Endothelial cell (in vitro differentiated cells): Measurements from ENCODE around the gene FGFR4. TPM values are rescaled to one million over a fixed set of nuclear protein-coding genes. Genes with fewer than 3 reads are reported as not detected.

Source experiments
- DNase-seq: peaks from one replicate; pipeline ENCODE4 v3.0.0; 2021; ENCODE audit warnings: low spot score
- H3K27ac Mint-ChIP-seq: one replicate; pipeline ENCODE4 v1.8.0; 2021; ENCODE audit warnings: mixed read lengths, inconsistent platforms; ENCODE audit not compliant: unreplicated experiment
- H3K27me3 Mint-ChIP-seq: one replicate; pipeline ENCODE4 v1.8.0; 2021; ENCODE audit warnings: mild to moderate bottlenecking, moderate library complexity, mixed read lengths, inconsistent platforms; ENCODE audit not compliant: unreplicated experiment
- H3K36me3 Mint-ChIP-seq: one replicate; pipeline ENCODE4 v1.8.0; 2021; ENCODE audit warnings: mild to moderate bottlenecking, low read depth, mixed read lengths, inconsistent platforms; ENCODE audit not compliant: unreplicated experiment
- H3K4me1 Mint-ChIP-seq: one replicate; pipeline ENCODE4 v1.8.0; 2021; ENCODE audit warnings: mild to moderate bottlenecking, mixed read lengths, inconsistent platforms; ENCODE audit not compliant: unreplicated experiment
- H3K4me3 Mint-ChIP-seq: one replicate; pipeline ENCODE4 v1.8.0; 2021; ENCODE audit warnings: mild to moderate bottlenecking, mixed read lengths, inconsistent platforms; ENCODE audit not compliant: unreplicated experiment
- H3K9me3 Mint-ChIP-seq: one replicate; pipeline ENCODE4 v1.8.0; 2021; ENCODE audit warnings: mixed read lengths, inconsistent platforms; ENCODE audit not compliant: unreplicated experiment
- CTCF ChIP-seq: fragments of 200-600 bp; sonication (generic); IDR thresholded peaks from one replicate; pipeline ENCODE4 v1.5.0; 2021; ENCODE audit warnings: antibody characterized with exemption; ENCODE audit not compliant: unreplicated experiment
- total RNA-seq: library from RNA; stranded (reverse); fragmentation: NEBNext Ultra II Directional; extraction: Animal tissue kit (Norgen Biotek cat#: 25700); gene quantifications from one replicate; pipeline ENCODE4 v1.2.1, GENCODE V29; 2021; ENCODE audit not compliant: unreplicated experiment

The FGFR4 gene
- total RNA-seq, 1 donor from 2014 or later, result 11.0 TPM

GRCh38 chr5:177064500-177065277 lies 22.0 kb upstream of the FGFR4 start:
- peaks cover 4% of the 10 kb centered on the region for H3K27me3 Mint-ChIP-seq
- peaks cover 14% of the 10 kb centered on the region for H3K36me3 Mint-ChIP-seq
- no peak for DNase-seq
- no peaks in the 10 kb centered on the region for H3K4me1 Mint-ChIP-seq
- no peak overlapping the region for H3K4me3 Mint-ChIP-seq
- TF ChIP-seq CTCF, result no peak
- no peaks in the 10 kb centered on the region for H3K9me3 Mint-ChIP-seq
- H3K27ac Mint-ChIP-seq, result no peak overlapping the region

- Mint-ChIP-seq H3K27ac (no peak overlapping the region), H3K36me3 (peaks cover 11% of the 10 kb centered on the region), H3K4me1 (no peaks in the 10 kb centered on the region), H3K27me3 (peaks cover 5% of the 10 kb centered on the region), H3K9me3 (no peaks in the 10 kb centered on the region), H3K4me3 (no peak overlapping the region)
- DNase-seq, result no peak
- TF ChIP-seq CTCF, result no peak
Observed at GRCh38 chr5:177065491-177065890, 21.2 kb upstream of the FGFR4 start.

GRCh38 chr5:177066224-177066623 lies 20.5 kb upstream of the FGFR4 start:
- no peaks in the 10 kb centered on the region for H3K4me1 Mint-ChIP-seq
- no peak for TF ChIP-seq CTCF
- peaks cover 4% of the 10 kb centered on the region for H3K27me3 Mint-ChIP-seq
- H3K4me3 Mint-ChIP-seq, result no peak overlapping the region
- H3K36me3 Mint-ChIP-seq, result peaks cover 11% of the 10 kb centered on the region
- H3K9me3 Mint-ChIP-seq, result no peaks in the 10 kb centered on the region
- no peak for DNase-seq
- no peak overlapping the region for H3K27ac Mint-ChIP-seq

GRCh38 chr5:177067503-177067902 lies 19.2 kb upstream of the FGFR4 start:
- no peak for DNase-seq
- Mint-ChIP-seq H3K27me3 (peaks cover 2% of the 10 kb centered on the region), H3K27ac (no peak overlapping the region), H3K4me3 (no peak overlapping the region), H3K4me1 (peaks cover 8% of the 10 kb centered on the region), H3K36me3 (peaks cover 11% of the 10 kb centered on the region), H3K9me3 (no peaks in the 10 kb centered on the region)
- TF ChIP-seq CTCF, result no peak

GRCh38 chr5:177070536-177071191 lies 16.1 kb upstream of the FGFR4 start:
- TF ChIP-seq CTCF, result no peak
- Mint-ChIP-seq H3K36me3 (peaks cover 10% of the 10 kb centered on the region), H3K27ac (no peak overlapping the region), H3K4me1 (peaks cover 8% of the 10 kb centered on the region), H3K27me3 (peaks cover 2% of the 10 kb centered on the region), H3K9me3 (no peaks in the 10 kb centered on the region), H3K4me3 (peak overlapping the region; percentile 25)
- DNase-seq, result no peak
